Fibroblast of lung (primary cell): ENCODE results near the gene HEATR1. TPM values are rescaled to one million over a fixed set of nuclear protein-coding genes. Genes with fewer than 3 reads are reported as not detected.

Experiments used
- DNase-seq, 2 donors: peaks; one replicate each; pipeline versions ENCODE4 v3.0.0 to v3.0.0-alpha.2; 2010; ENCODE audit warnings: low read depth in 2 of 2
- H2AFZ ChIP-seq: 2 replicates; pipeline ENCODE4 v1.5.1; 2012; ENCODE audit warnings: low read length, control low read depth, inconsistent platforms
- H3K27ac ChIP-seq: 2 replicates; pipeline ENCODE4 v1.5.1; 2011; ENCODE audit warnings: low read length, control low read depth; ENCODE audit not compliant: insufficient read depth
- H3K27me3 ChIP-seq: 2 replicates; pipeline ENCODE4 v1.5.1; 2011; ENCODE audit warnings: mild to moderate bottlenecking, low read length; ENCODE audit not compliant: control insufficient read depth, insufficient read depth
- H3K36me3 ChIP-seq: 2 replicates; pipeline ENCODE4 v1.5.1; 2011; ENCODE audit warnings: low read length; ENCODE audit not compliant: control insufficient read depth, insufficient read depth
- H3K4me1 ChIP-seq: 2 replicates; pipeline ENCODE4 v1.5.1; 2011; ENCODE audit warnings: low read length; ENCODE audit not compliant: control insufficient read depth, insufficient read depth; ENCODE audit errors: extremely low read depth
- H3K4me2 ChIP-seq: 2 replicates; pipeline ENCODE4 v1.5.1; 2011; ENCODE audit warnings: low read length, control low read depth; ENCODE audit not compliant: insufficient read depth; ENCODE audit errors: extremely low read depth
- H3K4me3 ChIP-seq, 4 experiments: fragments of 200-600 bp in 1 of 4; sonication (generic) in 1 of 4; replicated peaks in 1 of 4; 2 replicates each; pipeline ENCODE4 v1.5.1; 2011 to 2016; ENCODE audit warnings: low read length in 4 of 4, low read depth in 3 of 4, mild to moderate bottlenecking in 3 of 4, control low read depth in 2 of 4, inconsistent platforms in 1 of 4, mixed read lengths in 1 of 4; ENCODE audit not compliant: insufficient read depth in 1 of 4; ENCODE audit errors: control extremely low read depth in 1 of 4
- H3K79me2 ChIP-seq: 2 replicates; pipeline ENCODE4 v1.5.1; 2012; ENCODE audit warnings: mild to moderate bottlenecking, low read length, inconsistent platforms; ENCODE audit not compliant: control insufficient read depth, insufficient read depth
- H3K9ac ChIP-seq: 2 replicates; pipeline ENCODE4 v1.5.1; 2011; ENCODE audit warnings: mild to moderate bottlenecking, low read length, control low read depth; ENCODE audit not compliant: insufficient read depth
- H3K9me3 ChIP-seq: 2 replicates; pipeline ENCODE4 v1.5.1; 2012; ENCODE audit warnings: low read depth, low read length; ENCODE audit not compliant: control insufficient read depth, insufficient read depth
- H4K20me1 ChIP-seq: 2 replicates; pipeline ENCODE4 v1.5.1; 2011; ENCODE audit warnings: low read length; ENCODE audit not compliant: control insufficient read depth, insufficient read depth; ENCODE audit errors: extremely low read depth
- CTCF ChIP-seq, 2 donors: IDR thresholded peaks in 1 of 2; conservative IDR thresholded peaks in 1 of 2; 1 replicate in 1 of 2; 2 replicates in 1 of 2; pipeline ENCODE4 v1.5.1; 2011 to 2012; ENCODE audit warnings: low read length in 2 of 2, control low read depth in 1 of 2, inconsistent platforms in 1 of 2, low read depth in 1 of 2, mild to moderate bottlenecking in 1 of 2
- EZH2 ChIP-seq: IDR thresholded peaks from 2 replicates; pipeline ENCODE4 v1.5.1; 2012; ENCODE audit warnings: low read length, control low read depth, mild to moderate bottlenecking; ENCODE audit errors: missing control alignments
- polyA plus RNA-seq, 2 donors: library from polyadenylated mRNA; depleted of rRNA in 1 of 2; stranded (reverse) in 1 of 2; unstranded in 1 of 2; fragments of >200 nt; gene quantifications; 2 replicates each; pipeline ENCODE4 v1.2.1, GENCODE V29; 2011 to 2012; ENCODE audit warnings: missing spikeins in 1 of 2
- total RNA-seq: library from RNA; depleted of rRNA; stranded (reverse); fragments of >200 nt; gene quantifications from 2 replicates; pipeline ENCODE4 v1.2.1, GENCODE V29; 2014

Gene HEATR1
- total and polyA plus RNA-seq, 2 donors (not counting 1 experiment from before 2014, with no cell fraction given) = 18.0 to 28.7 TPM

DNA sequence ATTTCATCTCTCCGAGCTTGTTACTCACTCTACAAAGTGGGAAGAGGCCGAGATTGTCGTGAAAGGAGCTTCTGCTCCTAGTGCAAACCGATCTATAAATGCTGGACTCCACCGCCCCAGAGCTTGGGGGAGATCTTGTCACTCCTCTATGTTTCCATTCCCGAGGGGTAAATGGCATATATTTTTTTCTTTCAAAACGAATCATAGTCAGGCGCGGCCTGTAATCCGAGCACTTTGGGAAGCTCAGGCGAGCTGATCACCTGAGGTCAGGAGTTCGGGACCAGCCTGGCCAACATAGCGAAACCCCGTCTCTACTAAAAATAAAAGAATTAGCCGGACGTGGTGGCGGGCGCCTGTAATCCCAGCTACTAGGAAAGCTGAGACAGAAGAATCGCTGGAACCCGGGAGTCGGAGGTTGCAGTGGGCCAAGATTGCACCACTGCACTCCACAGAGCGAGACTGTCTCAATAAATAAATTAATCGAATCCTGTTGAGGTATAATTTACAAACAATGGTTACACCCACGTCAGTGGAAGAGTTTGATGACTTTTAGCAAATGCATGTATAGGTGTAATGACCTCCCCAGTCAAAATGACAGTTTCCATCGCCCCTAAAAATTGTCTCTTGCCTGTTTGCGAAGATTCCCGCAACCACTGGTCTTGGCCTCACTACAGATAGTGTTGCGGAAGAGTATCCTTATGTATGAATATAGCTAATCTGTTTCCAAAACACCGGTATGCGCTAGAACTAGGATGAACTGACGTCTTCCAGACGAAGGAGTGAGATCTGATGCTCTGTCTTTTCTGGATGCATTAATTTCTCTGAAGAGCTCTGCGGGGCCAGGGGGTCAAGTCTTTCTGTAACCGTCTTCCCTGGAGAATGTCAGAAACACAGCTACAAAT, 840 bp upstream of the HEATR1 start:
- Histone ChIP-seq H3K4me2 (peak overlapping the region; percentile 79), H3K4me3 (peak overlapping the region; percentile 81 to 96 (median 90)), H3K9ac (peak overlapping the region; percentile 73), H3K79me2 (peaks cover 31% of the 10 kb centered on the region), H4K20me1 (no peaks in the 10 kb centered on the region), H3K27ac (peak overlapping the region; percentile 89), H3K36me3 (peaks cover 4% of the 10 kb centered on the region), H3K9me3 (no peaks in the 10 kb centered on the region), H3K4me1 (peaks cover 4% of the 10 kb centered on the region), H3K27me3 (no peaks in the 10 kb centered on the region), H2AFZ (peak overlapping the region; percentile 99)
- TF ChIP-seq CTCF (conservative IDR thresholded peaks at IDR 0.05 in 1 of 2, IDR thresholded peaks at IDR 0.05 in 1 of 2; ENCODE audit: low read depth in 1 of 2, low read length in 2 of 2) (no peak), EZH2 (no peak)
- no peak for DNase-seq

DNA sequence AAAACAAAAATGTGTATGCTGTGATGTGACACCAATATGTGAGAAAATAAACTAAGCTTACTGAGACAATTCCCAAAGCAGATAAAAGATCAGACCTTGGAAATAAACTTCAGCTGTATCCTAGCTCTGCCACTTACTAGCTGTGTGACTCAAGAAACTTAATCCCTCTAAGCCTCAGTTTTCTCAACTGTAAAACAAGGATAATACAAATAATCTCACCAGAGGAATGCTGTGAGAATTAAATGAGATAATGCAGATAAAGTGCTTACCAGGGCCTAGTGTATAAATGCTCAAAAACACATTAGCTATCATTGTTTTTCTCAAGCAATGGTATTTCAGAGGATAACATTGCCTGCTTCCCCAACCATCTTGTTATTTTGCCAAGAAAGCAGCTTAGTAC, 2.1 kb downstream of the HEATR1 start:
- H3K27me3 ChIP-seq = no peaks in the 10 kb centered on the region
- H3K36me3 ChIP-seq = peaks cover 4% of the 10 kb centered on the region
- no peak overlapping the region for H2AFZ ChIP-seq
- H3K27ac ChIP-seq = no peak overlapping the region
- peaks cover 4% of the 10 kb centered on the region for H3K4me1 ChIP-seq
- H3K9ac ChIP-seq = no peak overlapping the region
- H4K20me1 ChIP-seq = no peaks in the 10 kb centered on the region
- no peak for TF ChIP-seq CTCF (conservative IDR thresholded peaks at IDR 0.05 in 1 of 2, IDR thresholded peaks at IDR 0.05 in 1 of 2; ENCODE audit: low read depth in 1 of 2, low read length in 2 of 2)
- no peaks in the 10 kb centered on the region for H3K9me3 ChIP-seq
- no peak overlapping the region for H3K4me3 ChIP-seq
- peaks cover 32% of the 10 kb centered on the region for H3K79me2 ChIP-seq
- no peak for DNase-seq
- no peak overlapping the region for H3K4me2 ChIP-seq

- TF ChIP-seq CTCF (conservative IDR thresholded peaks at IDR 0.05 in 1 of 2, IDR thresholded peaks at IDR 0.05 in 1 of 2; ENCODE audit: low read depth in 1 of 2, low read length in 2 of 2) = no peak
- TF ChIP-seq EZH2 = no peak
- Histone ChIP-seq H3K27me3 (no peaks in the 10 kb centered on the region), H3K9me3 (no peaks in the 10 kb centered on the region), H4K20me1 (no peaks in the 10 kb centered on the region), H3K4me1 (no peaks in the 10 kb centered on the region), H2AFZ (no peak overlapping the region), H3K9ac (no peak overlapping the region), H3K79me2 (no peaks in the 10 kb centered on the region), H3K4me3 (no peak overlapping the region), H3K4me2 (no peak overlapping the region), H3K27ac (no peak overlapping the region), H3K36me3 (peaks cover 7% of the 10 kb centered on the region)
- DNase-seq = no peak
These were observed 13.7 kb downstream of the HEATR1 start for GRCh38 chr1:236590553-236591150.
